GM12891 (cell line): ENCODE data around the gene PLIN5.
"Not testable (repeated sequence)": the region's sequence is repeated elsewhere in the genome, so short reads cannot be mapped to it uniquely, and the experiment has no call there.

ENCODE experiments used
- DNase-seq: peaks from one replicate; pipeline ENCODE4 v3.0.0; 2011; ENCODE audit warnings: low spot score; ENCODE audit not compliant: insufficient read length
- FAIRE-seq: peaks from 2 replicates; lab custom pipeline; 2011; peaks lifted over from hg19 to GRCh38; lab: Jason Lieb, UNC
- PAX5 ChIP-seq: IDR thresholded peaks from 2 replicates; pipeline ENCODE4 v1.6.1; 2011; ENCODE audit warnings: low read length, moderate library complexity, mild to moderate bottlenecking; ENCODE audit not compliant: insufficient read depth, severe bottlenecking
- POLR2A ChIP-seq: IDR thresholded peaks from 2 replicates; pipeline ENCODE4 v1.6.1; 2011; ENCODE audit warnings: low read depth, low read length, control low read depth
- POLR2AphosphoS5 ChIP-seq: IDR thresholded peaks from 2 replicates; pipeline ENCODE4 v1.6.1; 2011; ENCODE audit warnings: low read depth, low read length, control low read depth
- POU2F2 ChIP-seq: IDR thresholded peaks from 2 replicates; pipeline ENCODE4 v1.6.1; 2011; ENCODE audit warnings: low read depth, mild to moderate bottlenecking, control low read depth, low read length, moderate library complexity
- SPI1 ChIP-seq: IDR thresholded peaks from 2 replicates; pipeline ENCODE4 v1.6.1; 2011; ENCODE audit warnings: low read depth, low read length, control low read depth
- TAF1 ChIP-seq: IDR thresholded peaks from 2 replicates; pipeline ENCODE4 v1.6.1; 2011; ENCODE audit warnings: low read depth, low read length, control low read depth

The PLIN5 gene

GRCh38 chr19:4543842-4544647 is 9.0 kb upstream of the PLIN5 start:
- TF ChIP-seq PAX5 (no peak), POU2F2 (no peak), POLR2AphosphoS5 (no peak), SPI1 (no peak), POLR2A (no peak), TAF1 (no peak)
- FAIRE-seq (no peak), DNase-seq (no peak)

- no peak for FAIRE-seq
- DNase-seq: no peak
- TF ChIP-seq TAF1 (no peak), PAX5 (no peak), POLR2AphosphoS5 (no peak), SPI1 (no peak), POU2F2 (no peak), POLR2A (no peak)
These were observed 8.1 kb upstream of the PLIN5 start for GRCh38 chr19:4542896-4543841.

GRCh38 chr19:4541806-4542145 is 6.8 kb upstream of the PLIN5 start:
- DNase-seq, FAIRE-seq: not testable (repeated sequence)

- DNase-seq: no peak
- FAIRE-seq: no peak
- TF ChIP-seq PAX5 (no peak), POLR2AphosphoS5 (no peak), POU2F2 (no peak), POLR2A (no peak), SPI1 (no peak), TAF1 (no peak)
These were observed 6.2 kb upstream of the PLIN5 start for GRCh38 chr19:4541114-4541805.

- FAIRE-seq: peak; percentile 68
- no peak for TF ChIP-seq SPI1
- TF ChIP-seq TAF1: no peak
- TF ChIP-seq POLR2AphosphoS5: no peak
- no peak for TF ChIP-seq PAX5
- TF ChIP-seq POLR2A: no peak
- no peak for TF ChIP-seq POU2F2
- DNase-seq: no peak
These were observed 4.9 kb upstream of the PLIN5 start, which contains the start of gene LRG1 for GRCh38 chr19:4539693-4540581. LRG1 (minus strand) TSS chr19:4540036; CDS start chr19:4540013, 23 bp downstream.

- TF ChIP-seq TAF1: no peak
- TF ChIP-seq POU2F2: no peak
- TF ChIP-seq POLR2AphosphoS5: no peak
- TF ChIP-seq SPI1: no peak
- no peak for TF ChIP-seq POLR2A
- TF ChIP-seq PAX5: no peak
- DNase-seq (no peak), FAIRE-seq (no peak)
These were observed 4.2 kb upstream of the PLIN5 start for GRCh38 chr19:4539169-4539692.

GRCh38 chr19:4538601-4538954 is 3.6 kb upstream of the PLIN5 start:
- FAIRE-seq: no peak
- no peak for DNase-seq
- no peak for TF ChIP-seq POLR2AphosphoS5
- TF ChIP-seq SPI1: no peak
- no peak for TF ChIP-seq POU2F2
- no peak for TF ChIP-seq TAF1
- TF ChIP-seq POLR2A: no peak
- no peak for TF ChIP-seq PAX5

- TF ChIP-seq TAF1 (no peak), POLR2A (no peak), POLR2AphosphoS5 (no peak), POU2F2 (no peak), PAX5 (no peak), SPI1 (no peak)
- no peak for FAIRE-seq
- no peak for DNase-seq
These were observed 3.1 kb upstream of the PLIN5 start for GRCh38 chr19:4537953-4538600.
